ENCODE results near the gene NOTO.

DNA sequence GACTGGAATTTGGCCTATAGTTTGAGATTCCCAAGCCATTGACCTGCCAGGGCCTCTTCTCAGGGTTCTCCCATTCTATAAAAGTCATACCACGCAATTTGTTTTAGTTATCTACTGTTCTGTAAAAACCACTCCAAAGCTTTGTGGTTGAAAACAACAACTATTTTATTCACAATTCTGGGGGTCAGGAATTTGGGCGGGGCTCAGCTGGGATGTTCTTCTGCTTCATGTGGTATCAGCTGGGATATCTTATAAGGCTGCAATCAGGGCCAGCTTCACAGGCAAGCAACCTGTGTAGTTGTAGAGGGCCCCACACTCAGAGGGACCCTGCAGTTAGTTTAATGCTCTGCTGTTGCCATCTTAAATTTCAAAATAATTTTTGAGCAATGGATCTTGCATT, 16.4 kb upstream of the NOTO start:
- TF ChIP-seq, protein P1, sequence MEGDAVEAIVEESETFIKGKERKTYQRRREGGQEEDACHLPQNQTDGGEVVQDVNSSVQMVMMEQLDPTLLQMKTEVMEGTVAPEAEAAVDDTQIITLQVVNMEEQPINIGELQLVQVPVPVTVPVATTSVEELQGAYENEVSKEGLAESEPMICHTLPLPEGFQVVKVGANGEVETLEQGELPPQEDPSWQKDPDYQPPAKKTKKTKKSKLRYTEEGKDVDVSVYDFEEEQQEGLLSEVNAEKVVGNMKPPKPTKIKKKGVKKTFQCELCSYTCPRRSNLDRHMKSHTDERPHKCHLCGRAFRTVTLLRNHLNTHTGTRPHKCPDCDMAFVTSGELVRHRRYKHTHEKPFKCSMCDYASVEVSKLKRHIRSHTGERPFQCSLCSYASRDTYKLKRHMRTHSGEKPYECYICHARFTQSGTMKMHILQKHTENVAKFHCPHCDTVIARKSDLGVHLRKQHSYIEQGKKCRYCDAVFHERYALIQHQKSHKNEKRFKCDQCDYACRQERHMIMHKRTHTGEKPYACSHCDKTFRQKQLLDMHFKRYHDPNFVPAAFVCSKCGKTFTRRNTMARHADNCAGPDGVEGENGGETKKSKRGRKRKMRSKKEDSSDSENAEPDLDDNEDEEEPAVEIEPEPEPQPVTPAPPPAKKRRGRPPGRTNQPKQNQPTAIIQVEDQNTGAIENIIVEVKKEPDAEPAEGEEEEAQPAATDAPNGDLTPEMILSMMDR (IDR thresholded peaks at IDR 0.05; ENCODE audit: control extremely low read depth in 1 of 3, insufficient read depth in 1 of 3, low read depth in 1 of 3, low read length in 3 of 3), result no peak
- no peak for TF ChIP-seq RAD21 (IDR thresholded peaks at IDR 0.05 in 1 of 2, conservative IDR thresholded peaks at IDR 0.05 in 1 of 2; ENCODE audit: low read depth in 2 of 2, low read length in 2 of 2)
- TF ChIP-seq TAF1 (IDR thresholded peaks at IDR 0.05; ENCODE audit: low read depth, low read length), result no peak
- TF ChIP-seq JUND (IDR thresholded peaks at IDR 0.05; ENCODE audit: low read length), result no peak
- TF ChIP-seq, protein P2, sequence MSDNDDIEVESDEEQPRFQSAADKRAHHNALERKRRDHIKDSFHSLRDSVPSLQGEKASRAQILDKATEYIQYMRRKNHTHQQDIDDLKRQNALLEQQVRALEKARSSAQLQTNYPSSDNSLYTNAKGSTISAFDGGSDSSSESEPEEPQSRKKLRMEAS (IDR thresholded peaks at IDR 0.05), result no peak
- TF ChIP-seq, protein P3, sequence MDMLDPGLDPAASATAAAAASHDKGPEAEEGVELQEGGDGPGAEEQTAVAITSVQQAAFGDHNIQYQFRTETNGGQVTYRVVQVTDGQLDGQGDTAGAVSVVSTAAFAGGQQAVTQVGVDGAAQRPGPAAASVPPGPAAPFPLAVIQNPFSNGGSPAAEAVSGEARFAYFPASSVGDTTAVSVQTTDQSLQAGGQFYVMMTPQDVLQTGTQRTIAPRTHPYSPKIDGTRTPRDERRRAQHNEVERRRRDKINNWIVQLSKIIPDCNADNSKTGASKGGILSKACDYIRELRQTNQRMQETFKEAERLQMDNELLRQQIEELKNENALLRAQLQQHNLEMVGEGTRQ (IDR thresholded peaks at IDR 0.05; ENCODE audit: low read length), result no peak

Measured in H1 (cell line).